DOHH2 (cell line): ENCODE results near the gene ADARB1.

Source experiments
- H3F3A ChIP-seq: fragments of 200-600 bp; sonication (generic), shearing (Covaris generic); 2 replicates; pipeline ENCODE4 v1.6.0; 2016; ENCODE audit warnings: antibody characterized with exemption, mild to moderate bottlenecking; ENCODE audit not compliant: control insufficient read depth, insufficient read depth
- H3K27ac ChIP-seq: fragments of 200-600 bp; sonication (generic); 2 replicates; pipeline ENCODE4 v1.5.1; 2014; ENCODE audit warnings: low read depth, mild to moderate bottlenecking, low read length, moderate library complexity
- H3K27me3 ChIP-seq: fragments of 200-600 bp; sonication (generic); 2 replicates; pipeline ENCODE4 v1.6.1; 2014; ENCODE audit warnings: mild to moderate bottlenecking, low read length, mixed read lengths; ENCODE audit not compliant: control insufficient read depth
- H3K36me3 ChIP-seq: fragments of 200-600 bp; sonication (generic); 2 replicates; pipeline ENCODE4 v1.6.1; 2014; ENCODE audit warnings: mild to moderate bottlenecking, low read length, moderate library complexity, mixed read lengths; ENCODE audit not compliant: control insufficient read depth
- H3K4me1 ChIP-seq: fragments of 200-600 bp; sonication (generic); 2 replicates; pipeline ENCODE4 v1.6.1; 2014; ENCODE audit warnings: mild to moderate bottlenecking, low read length, mixed read lengths; ENCODE audit not compliant: control insufficient read depth
- H3K4me2 ChIP-seq: fragments of 200-600 bp; sonication (generic); 2 replicates; pipeline ENCODE4 v1.6.0; 2014; ENCODE audit warnings: mild to moderate bottlenecking, low read length, moderate library complexity
- H3K4me3 ChIP-seq: fragments of 200-600 bp; sonication (generic); 2 replicates; pipeline ENCODE4 v1.5.1; 2014; ENCODE audit warnings: mild to moderate bottlenecking, low read length, mixed read lengths
- H3K79me2 ChIP-seq: fragments of 200-600 bp; sonication (generic); 2 replicates; pipeline ENCODE4 v1.6.1; 2014; ENCODE audit warnings: mild to moderate bottlenecking, low read length, mixed read lengths; ENCODE audit not compliant: control insufficient read depth
- H3K9me2 ChIP-seq: fragments of 200-600 bp; sonication (generic); replicated peaks from 2 replicates; pipeline ENCODE4 v1.6.1; 2014; ENCODE audit warnings: mild to moderate bottlenecking, low read length, mixed read lengths; ENCODE audit not compliant: control insufficient read depth
- H3K9me3 ChIP-seq: fragments of 200-600 bp; sonication (generic); 2 replicates; pipeline ENCODE4 v1.6.1; 2014; ENCODE audit warnings: antibody characterized with exemption, low read length, mixed read lengths; ENCODE audit not compliant: control insufficient read depth, insufficient read depth
- H4K20me1 ChIP-seq: fragments of 200-600 bp; sonication (generic); 2 replicates; pipeline ENCODE4 v1.6.0; 2014; ENCODE audit warnings: low read depth, mild to moderate bottlenecking, antibody characterized with exemption, low read length, moderate library complexity; ENCODE audit not compliant: control insufficient read depth, insufficient read depth
- CTCF ChIP-seq: fragments of 200-600 bp; sonication (generic); IDR thresholded peaks from one replicate; pipeline ENCODE4 v1.5.1; 2014; ENCODE audit warnings: antibody characterized with exemption, mild to moderate bottlenecking, low read depth, low read length; ENCODE audit not compliant: poor library complexity, severe bottlenecking
- EZH2phosphoT487 ChIP-seq: fragments of 200-600 bp; sonication (generic); IDR thresholded peaks from 2 replicates; pipeline ENCODE4 v1.6.1; 2017; ENCODE audit warnings: borderline replicate concordance, mild to moderate bottlenecking, antibody characterized with exemption, low read length, moderate library complexity, mixed read lengths

The ADARB1 gene

GRCh38 chr21:45073301-45074047 is 906 bp upstream of the ADARB1 start:
- no peak for TF ChIP-seq CTCF
- no peak for TF ChIP-seq EZH2phosphoT487
- Histone ChIP-seq H3K36me3 (no peaks in the 10 kb centered on the region), H3K27me3 (peaks cover 32% of the 10 kb centered on the region), H3K79me2 (no peaks in the 10 kb centered on the region), H3K4me2 (peak overlapping the region; percentile 78), H3F3A (no peaks in the 10 kb centered on the region; the same call in 1 of the 2 replicates), H3K27ac (no peak overlapping the region), H3K4me1 (peaks cover 7% of the 10 kb centered on the region; the same call in 1 of the 2 replicates), H4K20me1 (no peaks in the 10 kb centered on the region), H3K9me2 (no peaks in the 10 kb centered on the region), H3K9me3 (no peaks in the 10 kb centered on the region), H3K4me3 (peak overlapping the region; percentile 76)

GRCh38 chr21:45074818-45075595 is 627 bp downstream of the ADARB1 start:
- Histone ChIP-seq H3K4me3 (peak overlapping the region; percentile 38; the same call in 1 of the 2 replicates), H3K79me2 (no peaks in the 10 kb centered on the region), H3K4me1 (peaks cover 7% of the 10 kb centered on the region; the same call in 1 of the 2 replicates), H3K27ac (no peak overlapping the region), H3K36me3 (no peaks in the 10 kb centered on the region), H3K4me2 (peak overlapping the region; percentile 45; the same call in 1 of the 2 replicates), H4K20me1 (no peaks in the 10 kb centered on the region), H3K9me3 (no peaks in the 10 kb centered on the region), H3F3A (no peaks in the 10 kb centered on the region; the same call in 1 of the 2 replicates), H3K27me3 (peaks cover 40% of the 10 kb centered on the region), H3K9me2 (no peaks in the 10 kb centered on the region)
- TF ChIP-seq CTCF (no peak), EZH2phosphoT487 (peak; percentile 89; the same call in 1 of the 2 replicates)

- H3K27ac ChIP-seq = no peak overlapping the region
- H3K9me2 ChIP-seq = no peaks in the 10 kb centered on the region
- TF ChIP-seq CTCF = no peak
- no peak for TF ChIP-seq EZH2phosphoT487
- H3K36me3 ChIP-seq = no peaks in the 10 kb centered on the region
- H3K4me3 ChIP-seq = no peak overlapping the region
- H3K4me2 ChIP-seq = no peak overlapping the region
- H3K9me3 ChIP-seq = no peaks in the 10 kb centered on the region
- no peaks in the 10 kb centered on the region; the same call in 1 of the 2 replicates for H3F3A ChIP-seq
- H3K4me1 ChIP-seq = peaks cover 7% of the 10 kb centered on the region; the same call in 1 of the 2 replicates
- no peaks in the 10 kb centered on the region for H4K20me1 ChIP-seq
- H3K79me2 ChIP-seq = no peaks in the 10 kb centered on the region
- peaks cover 43% of the 10 kb centered on the region for H3K27me3 ChIP-seq
These were observed 1.3 kb downstream of the ADARB1 start for GRCh38 chr21:45075596-45076244.
